Activated T-cell treated with anti-CD3 and anti-CD28 coated beads, Interleukin-2, amount 50 U/mL, for 72 hours (primary cell): ENCODE data around the gene SRGAP1. TPM values are rescaled to one million over a fixed set of nuclear protein-coding genes. Genes with fewer than 3 reads are reported as not detected.

ENCODE experiments used
- ATAC-seq, 2 donors: fragments of 150-1000 bp; cut with Tn5 transposase; replicated peaks in 1 of 2; 2 replicates each; pipeline ENCODE4 v1.10.0; 2021; ENCODE audit warnings: moderate library complexity in 2 of 2, mild to moderate bottlenecking in 1 of 2
- DNase-seq, 2 donors: peaks; one replicate each; pipeline ENCODE4 v3.0.0; 2021 to 2022; ENCODE audit warnings: mixed read lengths in 1 of 2
- H3K27ac Mint-ChIP-seq: one replicate; pipeline ENCODE4 v1.8.0; 2022; ENCODE audit warnings: mild to moderate bottlenecking, moderate library complexity, mixed read lengths
- H3K27me3 Mint-ChIP-seq: one replicate; pipeline ENCODE4 v1.8.0; 2022; ENCODE audit warnings: low read depth, mixed read lengths
- H3K36me3 Mint-ChIP-seq, 2 donors: one replicate each; pipeline ENCODE4 v1.8.0; 2022; ENCODE audit warnings: mixed read lengths in 2 of 2, mild to moderate bottlenecking in 1 of 2; ENCODE audit not compliant: insufficient read depth in 2 of 2
- H3K4me1 Mint-ChIP-seq: one replicate; pipeline ENCODE4 v1.8.0; 2022; ENCODE audit warnings: low read depth, mixed read lengths
- H3K4me3 Mint-ChIP-seq, 2 donors: one replicate each; pipeline ENCODE4 v1.8.0; 2022; ENCODE audit warnings: mild to moderate bottlenecking in 2 of 2, mixed read lengths in 2 of 2, moderate library complexity in 2 of 2
- H3K9me3 Mint-ChIP-seq, 2 donors: one replicate each; pipeline ENCODE4 v1.8.0; 2022; ENCODE audit warnings: mixed read lengths in 2 of 2
- total RNA-seq, 2 donors: library from RNA; stranded (reverse); gene quantifications; one replicate each; pipeline ENCODE4 v1.2.3, GENCODE V29; 2022

The SRGAP1 gene
- total RNA-seq, 2 donors from 2014 or later = 0.02 to 0.19 TPM

DNA sequence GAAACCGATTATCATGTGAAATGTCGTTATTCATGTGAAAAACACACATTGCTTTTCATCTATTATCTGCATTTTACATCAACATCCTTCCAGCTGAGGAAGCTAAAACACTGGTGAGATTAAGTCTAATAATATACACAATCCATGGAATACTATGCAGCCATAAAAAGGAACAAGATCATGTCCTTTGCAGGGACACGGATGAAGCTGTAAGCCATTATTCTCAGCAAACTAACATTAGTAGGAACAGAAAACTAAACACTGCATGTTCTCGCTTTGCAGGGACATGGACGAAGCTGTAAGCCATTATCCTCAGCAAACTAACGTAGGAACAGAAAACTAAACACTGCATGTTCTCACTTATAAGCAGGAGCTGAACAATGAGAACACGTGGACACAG lies 359.3 kb downstream of the SRGAP1 start:
- Mint-ChIP-seq H3K4me3 (no peak overlapping the region), H3K4me1 (peaks cover 8% of the 10 kb centered on the region), H3K27ac (no peak overlapping the region), H3K9me3 (no peaks in the 10 kb centered on the region), H3K36me3 (peaks cover 1 to 10% of the 10 kb centered on the region in 2 donors), H3K27me3 (no peaks in the 10 kb centered on the region)
- no peak for DNase-seq
- no peak for ATAC-seq

DNA sequence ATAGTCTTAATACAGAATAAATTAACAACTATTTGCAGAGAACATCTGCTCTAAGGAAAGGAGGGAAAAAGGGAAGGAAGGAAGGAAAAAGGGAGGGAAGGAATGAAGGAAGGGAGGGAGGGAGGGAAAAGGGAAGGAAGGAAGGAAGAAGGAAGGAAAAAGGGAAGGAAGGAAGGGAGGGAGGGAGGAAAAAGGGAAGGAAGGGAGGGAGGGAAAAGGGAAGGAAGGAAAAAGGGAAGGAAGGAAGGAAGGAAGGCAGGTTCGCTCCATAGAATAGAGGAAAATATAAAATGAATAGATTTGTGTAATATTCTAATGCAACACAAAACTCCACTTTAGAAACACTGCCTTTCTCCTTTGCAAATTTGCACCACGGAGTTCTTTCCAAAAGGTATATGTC lies 361.0 kb downstream of the SRGAP1 start:
- DNase-seq (no peak), ATAC-seq (no peak)
- Mint-ChIP-seq H3K9me3 (no peaks in the 10 kb centered on the region), H3K4me3 (no peak overlapping the region), H3K36me3 (peaks cover 1 to 10% of the 10 kb centered on the region in 2 donors), H3K27me3 (no peaks in the 10 kb centered on the region), H3K4me1 (peaks cover 8% of the 10 kb centered on the region), H3K27ac (no peak overlapping the region)

DNA sequence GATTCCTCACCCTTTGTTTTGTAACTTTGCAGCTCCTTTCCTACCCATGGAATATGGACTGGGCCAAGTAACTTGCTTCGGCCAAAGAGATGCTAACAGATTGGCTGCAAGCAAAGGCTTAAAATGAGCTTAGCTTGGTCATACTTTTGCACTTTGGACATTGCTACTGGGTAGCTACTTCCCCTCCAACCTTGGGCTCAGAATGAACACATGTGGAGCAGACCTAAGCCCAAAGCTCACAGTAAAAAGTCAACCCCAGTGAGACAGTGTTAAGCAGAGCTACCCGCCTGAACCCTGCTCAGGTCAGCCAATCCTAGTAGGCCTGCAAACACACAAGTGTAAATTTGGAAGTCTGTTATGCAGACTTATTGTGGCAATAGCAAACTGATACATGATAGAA lies 363.0 kb downstream of the SRGAP1 start:
- ATAC-seq (no peak), DNase-seq (no peak)
- Mint-ChIP-seq H3K27me3 (no peaks in the 10 kb centered on the region), H3K27ac (no peak overlapping the region), H3K4me1 (peaks cover 4% of the 10 kb centered on the region), H3K9me3 (no peaks in the 10 kb centered on the region), H3K4me3 (no peak overlapping the region), H3K36me3 (peaks cover 3 to 7% of the 10 kb centered on the region in 2 donors)

Other genes starting within 250 kb of the SRGAP1 start
- gene DPY19L2, start 176.2 kb upstream of the SRGAP1 start, total RNA-seq = 1 to 10 TPM; 1.9 to 4.7 TPM
- gene RXYLT1, start 64.8 kb upstream of the SRGAP1 start, total RNA-seq = 10 to 100 TPM; 15.0 to 20.1 TPM